ENCODE data around the gene TCF4. TPM values are rescaled to one million over a fixed set of nuclear protein-coding genes. Genes with fewer than 3 reads are reported as not detected.

The TCF4 gene
- total and polyA plus RNA-seq, 5 experiments from 2014 or later: 0.39 to 8.9 (median 1.1) TPM

- POLR2A ChIA-PET: no interaction called here
- peaks cover 0 to 9% (median 2%) of the 10 kb centered on the region in 5 donors for H3K27me3 Mint-ChIP-seq
- no peaks in the 10 kb centered on the region for H3K4me1 Mint-ChIP-seq
- peaks cover 0 to 3% (median 0%) of the 10 kb centered on the region in 9 donors for H3K9me3 Mint-ChIP-seq
- H3K36me3 Mint-ChIP-seq: no peaks in the 10 kb centered on the region
- no peak for DNase-seq
- no peak overlapping the region for H3K4me3 Mint-ChIP-seq
- no peak for ATAC-seq
- H3K27ac Mint-ChIP-seq: no peak overlapping the region
Observed at GRCh38 chr18:55605733-55606338, 17.8 kb upstream of the TCF4 start.

GRCh38 chr18:55603775-55604174 lies 15.8 kb upstream of the TCF4 start:
- ATAC-seq (no peak), DNase-seq (no peak)
- Mint-ChIP-seq H3K9me3 (peaks cover 0 to 2% (median 0%) of the 10 kb centered on the region in 9 donors), H3K4me1 (no peaks in the 10 kb centered on the region), H3K36me3 (no peaks in the 10 kb centered on the region), H3K27ac (no peak overlapping the region), H3K27me3 (peaks cover 0 to 9% (median 2%) of the 10 kb centered on the region in 5 donors), H3K4me3 (no peak overlapping the region)
- POLR2A ChIA-PET: interaction anchor here (0.5 kb wide), 1 partner anchor 1631 kb away, joined by 3 read pairs; no protein-coding TSS in a partner anchor

GRCh38 chr18:55593888-55594287 lies 5.9 kb upstream of the TCF4 start:
- ATAC-seq (no peak), DNase-seq (no peak)
- H3K27me3 Mint-ChIP-seq: peaks cover under 1 to 11% (median 6%) of the 10 kb centered on the region in 5 donors
- H3K4me1 Mint-ChIP-seq: peaks cover 0 to 8% (median 4%) of the 10 kb centered on the region in 4 donors
- no peak overlapping the region for H3K4me3 Mint-ChIP-seq
- peak overlapping the region in 1 of 10 donors; percentile 44 for H3K27ac Mint-ChIP-seq
- peaks cover 0 to 7% (median 0%) of the 10 kb centered on the region in 9 donors for H3K9me3 Mint-ChIP-seq
- no peaks in the 10 kb centered on the region for H3K36me3 Mint-ChIP-seq
- POLR2A ChIA-PET: no interaction called here

- no peak for DNase-seq
- Mint-ChIP-seq H3K27ac (no peak overlapping the region), H3K4me3 (no peak overlapping the region), H3K4me1 (peaks cover 4 to 12% (median 9%) of the 10 kb centered on the region in 4 donors), H3K9me3 (peaks cover 0 to 5% (median 0%) of the 10 kb centered on the region in 9 donors), H3K27me3 (peaks cover 6 to 17% (median 10%) of the 10 kb centered on the region in 5 donors), H3K36me3 (peaks cover 0 to 5% (median 0%) of the 10 kb centered on the region in 3 donors)
- ATAC-seq: no peak
- POLR2A ChIA-PET: no interaction called here
Observed at GRCh38 chr18:55592572-55592971, 4.6 kb upstream of the TCF4 start.

- H3K9me3 Mint-ChIP-seq: peaks cover 0 to 5% (median 0%) of the 10 kb centered on the region in 9 donors
- peaks cover 4 to 16% (median 13%) of the 10 kb centered on the region in 4 donors for H3K4me1 Mint-ChIP-seq
- DNase-seq (no peak), ATAC-seq (no peak)
- POLR2A ChIA-PET: no interaction called here
- peaks cover 0 to 5% (median 2%) of the 10 kb centered on the region in 3 donors for H3K36me3 Mint-ChIP-seq
- no peak overlapping the region for H3K4me3 Mint-ChIP-seq
- peaks cover 9 to 19% (median 12%) of the 10 kb centered on the region in 5 donors for H3K27me3 Mint-ChIP-seq
- no peak overlapping the region for H3K27ac Mint-ChIP-seq
Observed at GRCh38 chr18:55592106-55592505, 4.1 kb upstream of the TCF4 start.

GRCh38 chr18:55589625-55590291 lies 1.8 kb upstream of the TCF4 start:
- POLR2A ChIA-PET: no interaction called here
- H3K9me3 Mint-ChIP-seq: peaks cover 0 to 5% (median 1%) of the 10 kb centered on the region in 9 donors
- H3K4me3 Mint-ChIP-seq: peak overlapping the region; percentile 66 to 95 (median 88)
- ATAC-seq (peak; percentile 84 to 85), DNase-seq (peak; percentile 64 to 87 (median 76))
- H3K27ac Mint-ChIP-seq: peak overlapping the region in 8 of 10 donors; percentile 60 to 87 (median 80)
- H3K36me3 Mint-ChIP-seq: peaks cover 0 to 5% (median 2%) of the 10 kb centered on the region in 3 donors
- H3K27me3 Mint-ChIP-seq: peaks cover 30 to 35% (median 30%) of the 10 kb centered on the region in 5 donors
- peaks cover 4 to 34% (median 21%) of the 10 kb centered on the region in 4 donors for H3K4me1 Mint-ChIP-seq

GRCh38 chr18:55588870-55589595 lies 1.0 kb upstream of the TCF4 start:
- peaks cover 30 to 35% (median 33%) of the 10 kb centered on the region in 5 donors for H3K27me3 Mint-ChIP-seq
- H3K4me3 Mint-ChIP-seq: peak overlapping the region; percentile 74 to 95 (median 88)
- ATAC-seq (no peak), DNase-seq (no peak)
- peak overlapping the region in 8 of 10 donors; percentile 28 to 86 (median 80) for H3K27ac Mint-ChIP-seq
- H3K4me1 Mint-ChIP-seq: peaks cover 4 to 34% (median 21%) of the 10 kb centered on the region in 4 donors
- H3K36me3 Mint-ChIP-seq: peaks cover 0 to 5% (median 2%) of the 10 kb centered on the region in 3 donors
- peaks cover 0 to 5% (median 1%) of the 10 kb centered on the region in 9 donors for H3K9me3 Mint-ChIP-seq
- POLR2A ChIA-PET: no interaction called here

GRCh38 chr18:55587418-55588110 lies 428 bp downstream of the TCF4 start:
- POLR2A ChIA-PET: interaction anchor here (0.6 kb wide), 1 partner anchor 17 kb away, joined by 4 read pairs; no protein-coding TSS in a partner anchor
- peak in 2 of 10 donors; percentile 2 to 41 for DNase-seq
- peaks cover 4 to 34% (median 21%) of the 10 kb centered on the region in 4 donors for H3K4me1 Mint-ChIP-seq

GRCh38 chr18:55585920-55586561 lies 2.0 kb downstream of the TCF4 start:
- DNase-seq (no peak), ATAC-seq (no peak)
- POLR2A ChIA-PET: no interaction called here
- H3K9me3 Mint-ChIP-seq: peaks cover 0 to 5% (median 0%) of the 10 kb centered on the region in 9 donors
- peaks cover 29 to 38% (median 33%) of the 10 kb centered on the region in 5 donors for H3K27me3 Mint-ChIP-seq
- peak overlapping the region in 1 of 10 donors; percentile 43 for H3K27ac Mint-ChIP-seq
- H3K36me3 Mint-ChIP-seq: peaks cover 0 to 5% (median 2%) of the 10 kb centered on the region in 3 donors
- H3K4me3 Mint-ChIP-seq: peak overlapping the region in 9 of 10 donors; percentile 16 to 95 (median 79)
- H3K4me1 Mint-ChIP-seq: peaks cover 4 to 34% (median 21%) of the 10 kb centered on the region in 4 donors

More at GRCh38 chr18:55587418-55588110, 428 bp downstream of the TCF4 start:
- H3K36me3 Mint-ChIP-seq: peaks cover 0 to 5% (median 2%) of the 10 kb centered on the region in 3 donors
- H3K27me3 Mint-ChIP-seq: peaks cover 30 to 38% (median 35%) of the 10 kb centered on the region in 5 donors
- H3K27ac Mint-ChIP-seq: peak overlapping the region in 8 of 10 donors; percentile 41 to 89 (median 62)
- peak overlapping the region; percentile 73 to 95 (median 89) for H3K4me3 Mint-ChIP-seq
- ATAC-seq: peak; percentile 49 to 61
- peaks cover 0 to 5% (median 0%) of the 10 kb centered on the region in 9 donors for H3K9me3 Mint-ChIP-seq

GRCh38 chr18:55585065-55585919 lies 2.7 kb downstream of the TCF4 start:
- Mint-ChIP-seq H3K9me3 (peaks cover 0 to 5% (median 0%) of the 10 kb centered on the region in 9 donors), H3K36me3 (peaks cover 0 to 5% (median 2%) of the 10 kb centered on the region in 3 donors), H3K27ac (peak overlapping the region in 1 of 10 donors; percentile 43), H3K4me1 (peaks cover 4 to 34% (median 21%) of the 10 kb centered on the region in 4 donors), H3K4me3 (peak overlapping the region in 4 of 10 donors; percentile 5 to 93 (median 40)), H3K27me3 (peaks cover 27 to 38% (median 31%) of the 10 kb centered on the region in 5 donors)
- DNase-seq (no peak), ATAC-seq (no peak)
- POLR2A ChIA-PET: no interaction called here

- no peak overlapping the region for H3K27ac Mint-ChIP-seq
- H3K27me3 Mint-ChIP-seq: peaks cover 26 to 36% (median 29%) of the 10 kb centered on the region in 5 donors
- H3K36me3 Mint-ChIP-seq: peaks cover 0 to 5% (median 2%) of the 10 kb centered on the region in 3 donors
- H3K4me3 Mint-ChIP-seq: no peak overlapping the region
- peaks cover 3 to 28% (median 20%) of the 10 kb centered on the region in 4 donors for H3K4me1 Mint-ChIP-seq
- DNase-seq (no peak), ATAC-seq (no peak)
- POLR2A ChIA-PET: no interaction called here
- peaks cover 0 to 4% (median 0%) of the 10 kb centered on the region in 9 donors for H3K9me3 Mint-ChIP-seq
Observed at GRCh38 chr18:55584201-55584600, 3.8 kb downstream of the TCF4 start.
